HS-27A (cell line): ENCODE results near the gene EIF3F.

Source experiments
- DNase-seq: peaks from one replicate; pipeline ENCODE4 v3.0.0-alpha.2; 2012; ENCODE audit warnings: low read depth, missing footprints

Gene EIF3F

DNA sequence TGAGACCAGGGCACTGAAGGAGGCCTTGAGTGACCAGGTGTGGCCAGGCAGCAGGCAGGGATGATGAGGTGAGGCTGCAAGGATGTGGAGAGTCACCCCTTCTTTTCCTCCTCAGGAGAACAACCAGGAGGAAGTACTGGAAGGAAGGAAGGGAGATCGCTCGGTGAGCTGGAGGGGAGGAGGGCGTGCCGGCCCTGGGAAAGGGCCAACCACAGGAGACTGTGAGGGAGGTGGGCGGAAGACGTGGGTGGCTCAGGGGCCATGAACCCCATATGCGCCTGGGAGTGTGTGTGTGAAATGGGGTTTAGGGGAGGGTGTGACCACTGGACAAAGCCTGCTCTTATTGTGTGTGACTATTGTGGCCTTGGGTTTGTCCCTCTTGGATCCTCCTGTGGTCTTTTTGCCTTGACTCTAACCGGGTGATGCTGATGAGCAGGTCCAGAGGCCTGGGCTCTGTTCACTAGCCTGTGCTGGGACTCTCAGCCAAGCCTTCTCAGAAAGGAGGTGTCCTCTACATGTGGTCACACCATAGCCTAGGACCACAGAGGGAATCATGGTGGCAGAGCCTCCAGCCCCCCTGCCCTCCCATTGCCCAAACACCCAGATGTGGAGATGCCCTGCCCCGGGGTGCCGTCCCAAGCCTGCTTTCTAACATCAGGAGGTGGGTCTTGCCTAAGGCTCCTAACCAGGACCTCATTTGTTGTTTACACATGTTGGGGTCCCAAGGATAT is 52.6 kb downstream of the EIF3F start:
- DNase-seq = no peak

GRCh38 chr11:8040261-8040920 is 53.3 kb downstream of the EIF3F start:
- DNase-seq = no peak

DNA sequence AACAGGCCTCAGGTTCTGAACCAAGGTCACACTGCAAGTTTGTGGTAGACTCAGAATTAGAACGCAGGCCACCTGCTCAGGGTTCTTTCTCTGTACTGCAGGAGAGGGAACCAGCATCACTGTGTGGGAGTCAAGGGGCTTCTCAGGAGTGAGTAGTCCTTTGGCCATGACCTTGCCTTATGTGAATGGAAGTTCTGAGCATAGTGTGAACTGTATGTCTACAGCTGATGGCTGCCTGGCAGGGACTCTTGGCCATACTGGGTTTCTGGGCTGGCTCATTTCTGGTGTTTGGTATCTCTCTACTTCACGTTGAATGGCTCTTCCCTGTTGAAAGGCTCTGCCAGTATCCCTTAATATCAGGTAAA is 53.8 kb downstream of the EIF3F start:
- no peak for DNase-seq

DNA sequence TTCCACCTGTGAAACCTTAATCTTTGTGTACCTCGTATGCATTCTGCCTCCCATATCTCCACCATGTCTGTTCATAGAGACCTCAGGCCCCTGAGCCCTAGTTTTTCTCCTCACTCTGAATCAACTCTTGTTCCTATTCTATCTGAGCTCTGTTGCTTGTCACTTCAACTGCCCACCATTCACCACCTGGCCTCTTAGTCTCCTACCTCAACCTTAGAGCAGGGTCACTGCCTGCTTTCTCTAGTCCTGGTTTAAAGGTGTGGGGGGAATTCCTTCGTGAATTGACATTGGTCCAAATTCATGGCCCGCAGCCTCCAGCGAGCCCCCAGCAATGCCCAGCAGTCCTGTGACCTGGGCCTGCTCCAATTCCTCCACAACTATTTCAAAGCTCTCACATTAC is 54.4 kb downstream of the EIF3F start:
- no peak for DNase-seq

DNA sequence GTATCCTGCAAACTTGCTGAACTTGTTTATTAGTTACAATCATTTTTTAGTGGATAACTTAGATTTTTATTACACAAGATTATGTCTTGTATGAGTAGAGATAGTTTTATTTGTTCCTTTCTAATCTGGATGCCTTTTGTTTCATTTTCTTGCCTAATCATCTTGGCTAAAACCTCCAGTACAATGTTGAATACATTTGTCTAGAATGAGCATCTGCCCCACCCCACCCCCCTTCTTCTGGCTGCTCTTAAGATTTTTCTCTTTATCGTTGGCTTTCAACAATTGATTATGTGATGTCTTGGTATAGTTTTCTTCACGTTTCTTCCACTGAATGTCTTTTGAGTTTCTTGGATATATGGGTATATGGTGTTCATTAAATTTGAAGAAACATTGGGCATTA is 56.6 kb downstream of the EIF3F start:
- no peak for DNase-seq

- DNase-seq = no peak
These were observed 58.7 kb downstream of the EIF3F start for GRCh38 chr11:8045839-8046238.

DNA sequence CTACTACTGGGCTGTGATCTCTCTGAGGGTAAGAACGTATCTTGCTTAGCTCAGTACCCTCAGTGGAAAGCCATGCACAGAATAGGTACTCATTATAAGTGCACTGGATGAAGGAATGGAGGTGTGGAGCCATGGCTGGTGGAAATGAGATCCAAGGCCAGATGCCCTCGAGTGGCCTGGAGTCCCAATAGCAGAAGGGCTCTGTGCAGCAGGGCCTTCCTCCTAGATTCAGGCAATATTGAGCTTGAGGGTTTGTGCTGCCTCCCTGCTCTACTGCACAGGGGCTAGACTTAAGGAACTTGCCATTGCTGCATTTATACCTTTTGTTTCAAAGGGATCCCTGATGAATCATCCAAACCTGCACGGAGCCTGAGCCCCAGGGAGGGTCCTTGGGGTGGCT is 60.2 kb downstream of the EIF3F start:
- no peak for DNase-seq

DNA sequence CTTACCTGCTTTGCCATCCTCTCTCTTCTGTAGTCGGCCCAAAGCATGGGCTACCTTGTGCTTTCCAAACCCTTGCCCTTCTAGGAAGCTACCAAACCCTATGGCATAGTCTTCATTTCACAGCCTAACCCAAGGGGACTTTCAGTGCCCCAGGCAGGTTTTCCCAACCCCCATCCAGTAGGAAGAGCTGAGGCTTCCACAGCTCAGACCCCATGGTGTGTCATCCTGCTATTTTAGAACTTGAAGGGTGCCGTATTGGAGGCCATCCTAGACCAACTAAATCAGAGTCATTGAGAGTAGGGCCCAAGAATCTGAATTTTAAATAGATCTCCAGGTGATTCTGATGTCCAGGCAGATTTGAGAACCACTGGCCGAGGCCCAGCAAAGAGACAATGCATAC is 61.9 kb downstream of the EIF3F start:
- DNase-seq = no peak
